ENCODE results near the gene STOX1. TPM values are rescaled to one million over a fixed set of nuclear protein-coding genes. Genes with fewer than 3 reads are reported as not detected.
"Not testable (repeated sequence)": the region's sequence is repeated elsewhere in the genome, so short reads cannot be mapped to it uniquely, and the experiment has no call there.

STOX1 gene
- total RNA-seq, 1 donor from 2014 or later, result 0.71 TPM

DNA sequence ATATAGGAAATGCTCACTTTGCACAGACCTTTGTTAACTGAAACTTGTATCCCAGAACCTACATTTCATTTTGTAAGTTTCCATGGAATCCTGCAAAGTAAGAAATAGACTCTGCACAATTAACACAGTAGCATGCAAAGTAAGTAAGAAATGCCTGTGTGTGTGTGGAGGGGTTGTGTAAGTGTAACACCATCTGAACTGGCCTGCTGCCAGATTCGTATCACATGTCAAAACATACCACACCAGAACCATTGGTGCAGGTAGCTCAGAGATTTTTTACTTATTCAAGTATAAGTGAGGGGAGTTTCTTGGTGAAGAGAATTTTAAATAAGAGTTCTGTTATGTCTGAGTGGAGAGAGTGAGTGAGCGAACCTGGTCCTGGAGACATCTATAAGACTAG lies 110.8 kb downstream of the STOX1 start:
- no peak for DNase-seq (ENCODE audit: low read depth)
- TF ChIP-seq, protein P1, sequence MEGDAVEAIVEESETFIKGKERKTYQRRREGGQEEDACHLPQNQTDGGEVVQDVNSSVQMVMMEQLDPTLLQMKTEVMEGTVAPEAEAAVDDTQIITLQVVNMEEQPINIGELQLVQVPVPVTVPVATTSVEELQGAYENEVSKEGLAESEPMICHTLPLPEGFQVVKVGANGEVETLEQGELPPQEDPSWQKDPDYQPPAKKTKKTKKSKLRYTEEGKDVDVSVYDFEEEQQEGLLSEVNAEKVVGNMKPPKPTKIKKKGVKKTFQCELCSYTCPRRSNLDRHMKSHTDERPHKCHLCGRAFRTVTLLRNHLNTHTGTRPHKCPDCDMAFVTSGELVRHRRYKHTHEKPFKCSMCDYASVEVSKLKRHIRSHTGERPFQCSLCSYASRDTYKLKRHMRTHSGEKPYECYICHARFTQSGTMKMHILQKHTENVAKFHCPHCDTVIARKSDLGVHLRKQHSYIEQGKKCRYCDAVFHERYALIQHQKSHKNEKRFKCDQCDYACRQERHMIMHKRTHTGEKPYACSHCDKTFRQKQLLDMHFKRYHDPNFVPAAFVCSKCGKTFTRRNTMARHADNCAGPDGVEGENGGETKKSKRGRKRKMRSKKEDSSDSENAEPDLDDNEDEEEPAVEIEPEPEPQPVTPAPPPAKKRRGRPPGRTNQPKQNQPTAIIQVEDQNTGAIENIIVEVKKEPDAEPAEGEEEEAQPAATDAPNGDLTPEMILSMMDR (IDR thresholded peaks at IDR 0.05; ENCODE audit: insufficient read depth, low read length, poor library complexity, severe bottlenecking), result no peak
- H3K27me3 ChIP-seq (ENCODE audit: control insufficient read depth, insufficient read depth, low read length), result no peaks in the 10 kb centered on the region
- H3K4me3 ChIP-seq (ENCODE audit: low read depth, low read length), result no peak overlapping the region
- no peaks in the 10 kb centered on the region for H3K36me3 ChIP-seq (ENCODE audit: control insufficient read depth, insufficient read depth, low read length)

DNA sequence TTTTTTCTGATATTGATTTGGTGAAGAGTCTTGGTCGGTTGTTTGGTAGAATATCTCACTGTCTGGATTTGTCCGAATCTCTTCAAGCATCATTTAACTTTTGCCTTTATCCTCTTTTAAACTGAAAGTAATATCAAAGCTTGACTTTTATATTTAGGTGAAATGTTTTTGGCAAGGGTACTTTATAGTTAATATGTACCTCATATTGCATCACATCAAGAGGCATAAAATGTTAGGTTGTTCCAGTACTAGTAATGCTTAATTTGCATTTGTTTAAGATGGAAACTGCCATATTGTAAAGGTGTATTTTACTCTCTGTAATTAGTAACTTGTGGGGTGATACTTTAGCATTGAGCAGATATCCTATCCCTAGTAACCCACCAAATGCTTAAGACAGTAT lies 111.6 kb downstream of the STOX1 start:
- DNase-seq (ENCODE audit: low read depth), result no peak
- Histone ChIP-seq H3K27me3 (ENCODE audit: control insufficient read depth, insufficient read depth, low read length) (no peaks in the 10 kb centered on the region), H3K4me3 (ENCODE audit: low read depth, low read length) (no peak overlapping the region), H3K36me3 (ENCODE audit: control insufficient read depth, insufficient read depth, low read length) (no peaks in the 10 kb centered on the region)
- TF ChIP-seq, protein P1 (IDR thresholded peaks at IDR 0.05; ENCODE audit: insufficient read depth, low read length, poor library complexity, severe bottlenecking), result no peak

- not testable (repeated sequence) for H3K36me3 ChIP-seq (ENCODE audit: control insufficient read depth, insufficient read depth, low read length); H3K4me3 ChIP-seq (ENCODE audit: low read depth, low read length); DNase-seq (ENCODE audit: low read depth); H3K27me3 ChIP-seq (ENCODE audit: control insufficient read depth, insufficient read depth, low read length)
These were observed 113.6 kb downstream of the STOX1 start for GRCh38 chr10:68940917-68941316.

Other genes with a start within 250 kb of the STOX1 start
- 45.5 and 52.4 TPM in 2 replicates for gene CCAR1, start 106.3 kb upstream of the STOX1 start, total RNA-seq
- 34.3 and 34.7 TPM in 2 replicates for gene DDX50, start 73.8 kb downstream of the STOX1 start, total RNA-seq
- gene DDX21, start 128.6 kb downstream of the STOX1 start, total RNA-seq, result 104 and 112 TPM in 2 replicates
- 34.1 and 36.9 TPM in 2 replicates for gene KIFBP, start 161.3 kb downstream of the STOX1 start, total RNA-seq

Data from kidney epithelial cell (primary cell).